A673 (cell line): Measurements from ENCODE around the gene SCO1.

Experiments used
- CTCF ChIP-seq: fragments of 300-800, 200-600 bp; sonication (generic); conservative IDR thresholded peaks from 2 replicates; pipeline ENCODE4 v1.5.1; 2017; ENCODE audit warnings: low read depth, mild to moderate bottlenecking, antibody characterized with exemption, low read length, moderate library complexity, mixed read lengths
- EZH2 ChIP-seq: fragments of 200-600 bp; sonication (generic); IDR thresholded peaks from 2 replicates; pipeline ENCODE4 v1.6.1; 2017; ENCODE audit warnings: borderline replicate concordance, low read depth, mild to moderate bottlenecking, mixed read lengths, antibody characterized with exemption, low read length; ENCODE audit not compliant: poor library complexity, severe bottlenecking

DNA sequence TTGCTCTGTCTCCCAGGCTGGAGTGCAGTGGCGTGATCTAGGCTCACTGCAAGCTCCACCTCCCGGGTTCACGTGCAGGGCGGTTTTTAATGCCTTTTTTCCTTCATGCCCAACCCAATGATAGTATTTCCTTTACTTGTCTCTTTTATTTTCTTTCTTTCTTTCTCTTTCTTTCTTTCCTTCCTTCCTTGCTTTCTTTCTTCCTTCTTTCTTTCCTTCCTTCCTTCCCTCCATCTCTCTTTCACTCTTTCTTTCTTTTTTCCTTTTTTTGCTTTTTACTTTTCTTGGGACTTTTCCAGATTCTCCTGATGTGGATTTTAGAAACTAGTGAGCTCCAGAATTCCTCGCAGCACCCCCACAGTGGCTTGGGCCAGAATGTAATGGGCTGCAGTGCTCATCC lies 43.3 kb downstream of the SCO1 start:
- TF ChIP-seq CTCF, result no peak
- no peak for TF ChIP-seq EZH2
